ENCODE measurements around the gene PIGK.

- TF ChIP-seq POLR2A (IDR thresholded peaks at IDR 0.05; ENCODE audit: low read depth, low read length) (no peak), SPI1 (IDR thresholded peaks at IDR 0.05; ENCODE audit: low read depth, low read length) (no peak), POLR2AphosphoS5 (IDR thresholded peaks at IDR 0.05; ENCODE audit: low read depth, low read length) (no peak), TAF1 (IDR thresholded peaks at IDR 0.05; ENCODE audit: low read depth, low read length) (no peak)
Observed at GRCh38 chr1:77039739-77040138, 179.5 kb downstream of the PIGK start.

All from GM12891 (cell line).